T-helper 2 cell treated with Interferon-gamma antibody and Interleukin-4, amounts not matched to agents 100 ng/mL and 5 ng/mL, for 36 hours (primary cell): Measurements from ENCODE around the gene SRGAP1. TPM values are rescaled to one million over a fixed set of nuclear protein-coding genes. Genes with fewer than 3 reads are reported as not detected.
"Not testable (repeated sequence)": the region's sequence is repeated elsewhere in the genome, so short reads cannot be mapped to it uniquely, and the experiment has no call there.

Experiments used
- intact Hi-C: fragments of 100-400 bp; cut with micrococcal nuclease; formaldehyde crosslinking; loops from one replicate; pipeline ENCODE4 v1.15.1; 2023
- total RNA-seq: library from RNA; stranded (reverse); gene quantifications from 2 replicates; pipeline ENCODE4 v1.2.3, GENCODE V29; 2022

The SRGAP1 gene
- total RNA-seq, 1 donor from 2014 or later = 0.20 TPM

- intact Hi-C loops = no loop called here
Measured at GRCh38 chr12:63999853-64000252, 155.4 kb downstream of the SRGAP1 start.

DNA sequence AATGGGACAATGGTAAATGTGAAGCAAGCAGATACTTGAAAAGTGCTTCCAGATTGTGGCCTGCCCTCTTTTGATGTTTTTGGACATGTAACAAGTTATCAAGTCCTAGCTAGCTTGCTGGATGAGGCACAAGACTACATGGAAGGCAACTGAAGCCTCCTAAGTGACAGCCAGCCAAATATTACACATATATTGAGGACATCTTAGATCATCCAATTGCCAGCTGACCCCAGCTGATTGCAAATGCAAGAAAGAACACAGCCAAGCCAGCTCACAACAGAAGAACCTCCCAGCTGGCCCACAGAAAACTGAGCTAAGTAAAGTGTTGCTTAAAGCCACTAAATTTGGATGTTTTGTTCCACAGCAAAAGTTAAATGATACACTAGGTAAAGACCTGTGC, 156.9 kb downstream of the SRGAP1 start:
- intact Hi-C loops = no loop called here

DNA sequence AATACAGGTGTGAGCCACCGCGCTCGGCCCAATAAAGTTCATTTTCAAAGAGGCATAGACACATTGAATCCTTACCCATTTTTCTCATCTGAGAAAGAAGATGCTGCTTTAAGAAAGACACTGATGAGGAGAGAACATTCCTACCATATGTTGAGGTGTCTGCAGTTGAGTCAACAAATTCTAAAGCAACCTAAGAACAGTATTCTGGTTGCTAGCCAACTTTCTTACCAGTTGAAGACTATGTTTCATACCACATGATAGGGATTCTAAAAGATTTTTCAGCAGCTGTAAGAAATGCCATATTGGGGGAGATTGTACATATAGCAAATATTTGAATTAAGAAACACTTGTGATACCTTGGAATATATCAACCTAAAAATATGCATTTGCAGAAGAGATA, 160.1 kb downstream of the SRGAP1 start:
- intact Hi-C loops = no loop called here

DNA sequence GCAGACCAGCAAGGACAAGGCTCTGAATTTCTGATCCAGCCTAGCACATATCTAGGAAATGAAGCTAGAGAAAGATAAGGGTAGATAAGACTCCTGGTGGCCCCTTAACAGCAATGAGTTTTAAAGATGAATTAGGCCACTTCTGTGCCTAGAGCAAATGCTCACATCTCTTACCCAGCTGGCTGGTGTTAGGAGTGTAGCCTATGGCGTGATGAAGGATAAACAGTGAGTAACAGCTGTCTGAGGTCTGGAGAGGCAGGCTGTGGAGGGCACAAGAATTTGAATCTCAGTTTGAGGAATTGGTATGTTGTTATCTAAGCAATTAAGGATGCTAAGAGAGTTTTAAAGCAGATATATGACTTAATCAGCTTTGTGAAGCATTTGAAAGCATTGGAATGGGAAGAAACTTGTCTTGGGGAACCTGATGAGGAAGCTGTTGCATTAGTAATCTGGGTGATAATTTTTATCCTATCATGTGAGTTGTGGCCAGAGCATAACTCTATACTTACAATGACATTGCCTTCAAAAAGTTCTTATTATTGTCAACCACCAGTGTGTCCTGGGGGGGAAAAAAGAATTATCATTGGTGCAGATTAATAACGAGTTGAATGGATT, 161.8 kb downstream of the SRGAP1 start:
- intact Hi-C loops = no loop called here

GRCh38 chr12:64007853-64008252, 163.4 kb downstream of the SRGAP1 start:
- intact Hi-C loops = no loop called here

- intact Hi-C loops = no loop called here
Measured at GRCh38 chr12:64008596-64008995, 164.1 kb downstream of the SRGAP1 start.

DNA sequence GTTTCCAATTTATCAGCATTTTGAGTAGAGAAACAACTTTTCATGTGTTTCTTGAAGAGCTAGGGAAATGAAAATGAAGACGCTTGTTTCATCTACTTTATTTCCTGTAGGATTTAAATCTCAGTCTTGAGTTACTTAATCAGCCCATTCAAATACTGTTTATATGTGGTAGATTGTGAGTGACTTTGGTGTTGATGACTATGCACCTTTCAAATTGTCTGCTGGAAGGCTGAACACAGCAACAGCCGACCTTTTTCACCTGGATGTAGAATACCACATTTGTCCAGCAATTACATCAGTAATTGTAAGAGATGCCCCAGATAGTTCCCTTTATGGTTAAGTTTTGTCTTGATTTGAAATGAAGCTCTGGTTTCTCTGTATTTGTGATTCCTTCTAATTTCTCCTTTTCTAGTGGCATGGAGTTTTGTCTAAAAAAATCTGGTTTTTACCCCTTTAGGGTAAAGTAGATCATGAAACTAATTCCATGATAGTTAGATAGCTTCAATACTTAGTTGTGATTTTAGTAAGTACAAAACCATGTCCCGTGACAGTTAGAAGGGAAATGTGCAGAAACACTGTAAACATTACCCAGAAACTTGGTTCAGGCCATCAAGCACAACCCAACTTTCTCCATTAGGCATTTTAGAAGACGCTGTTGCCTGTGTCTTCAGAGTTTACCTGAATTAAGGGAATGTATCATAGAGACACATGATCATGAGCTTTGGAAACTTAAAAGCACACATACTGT, 165.0 kb downstream of the SRGAP1 start:
- intact Hi-C loops = no loop called here

DNA sequence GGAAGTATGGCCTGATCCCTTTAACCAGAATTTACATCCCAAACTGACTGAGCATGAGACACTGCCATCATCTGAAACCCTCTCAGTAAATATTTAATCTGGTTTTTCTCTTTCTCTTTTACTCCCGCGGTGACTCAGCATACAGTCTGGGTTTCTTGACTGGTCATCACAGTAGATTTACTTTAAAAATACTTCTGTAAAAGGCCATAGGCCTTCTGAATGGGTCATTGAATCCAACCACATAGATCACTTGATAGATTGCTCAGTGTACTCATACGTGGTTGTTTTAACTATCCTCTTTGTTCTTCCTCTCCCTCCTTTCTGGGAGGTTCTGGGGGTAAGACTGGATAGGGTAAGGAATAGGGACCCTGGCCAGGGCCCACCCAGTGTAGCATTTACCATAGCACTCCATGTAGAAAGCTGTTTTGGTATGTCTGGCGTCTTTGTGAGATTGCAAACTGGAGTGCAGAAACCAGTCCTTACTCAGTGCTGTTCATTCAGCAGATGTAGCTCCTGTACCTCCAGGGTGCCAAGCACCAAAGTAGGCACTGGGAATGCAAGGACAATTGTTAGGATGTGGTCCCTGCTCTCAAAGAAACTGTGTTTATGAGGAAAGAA, 165.7 kb downstream of the SRGAP1 start:
- intact Hi-C loops = no loop called here

GRCh38 chr12:64016521-64016920, 172.0 kb downstream of the SRGAP1 start:
- intact Hi-C loops = no loop called here

GRCh38 chr12:64018116-64018515, 173.6 kb downstream of the SRGAP1 start:
- intact Hi-C loops = not testable (repeated sequence)

- intact Hi-C loops = no loop called here
Measured at GRCh38 chr12:64018524-64018923, 174.0 kb downstream of the SRGAP1 start.

DNA sequence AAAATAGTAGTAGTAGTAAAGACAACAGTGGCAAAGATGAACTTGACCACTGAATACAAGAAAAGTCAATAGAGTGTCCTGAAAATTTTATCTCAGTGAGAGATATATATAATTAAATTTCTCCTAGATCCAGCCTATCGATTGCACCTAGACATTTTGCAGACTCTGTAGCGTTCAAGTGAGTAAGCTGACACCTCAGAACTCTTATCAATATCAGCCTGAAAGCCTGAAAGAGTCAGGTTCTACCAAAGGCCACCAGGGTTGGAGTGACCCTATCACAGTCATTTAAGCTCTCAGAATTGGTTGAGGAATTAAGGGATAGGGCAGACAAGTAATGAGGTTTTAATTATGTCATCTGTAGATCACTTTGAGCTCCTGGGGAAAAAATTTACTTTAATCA, 174.6 kb downstream of the SRGAP1 start:
- intact Hi-C loops = no loop called here

DNA sequence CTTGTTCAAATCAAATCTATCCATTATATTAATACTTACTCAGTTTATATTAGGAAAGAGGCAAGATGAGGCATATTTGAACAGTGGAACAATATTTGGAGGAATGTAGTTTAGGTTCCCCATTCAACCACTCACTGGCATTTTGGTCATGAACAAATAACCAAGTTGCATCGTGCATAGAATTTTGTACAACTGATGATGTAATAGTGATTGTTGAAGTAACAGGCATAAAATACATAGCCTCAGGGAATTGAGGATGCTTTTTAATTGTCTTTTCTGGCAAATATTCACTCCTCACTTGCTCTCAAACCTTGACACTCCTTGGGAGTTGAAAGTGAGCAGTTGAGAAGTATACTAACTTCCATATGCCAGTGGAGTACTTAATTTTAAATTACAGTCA, 175.2 kb downstream of the SRGAP1 start:
- intact Hi-C loops = no loop called here

DNA sequence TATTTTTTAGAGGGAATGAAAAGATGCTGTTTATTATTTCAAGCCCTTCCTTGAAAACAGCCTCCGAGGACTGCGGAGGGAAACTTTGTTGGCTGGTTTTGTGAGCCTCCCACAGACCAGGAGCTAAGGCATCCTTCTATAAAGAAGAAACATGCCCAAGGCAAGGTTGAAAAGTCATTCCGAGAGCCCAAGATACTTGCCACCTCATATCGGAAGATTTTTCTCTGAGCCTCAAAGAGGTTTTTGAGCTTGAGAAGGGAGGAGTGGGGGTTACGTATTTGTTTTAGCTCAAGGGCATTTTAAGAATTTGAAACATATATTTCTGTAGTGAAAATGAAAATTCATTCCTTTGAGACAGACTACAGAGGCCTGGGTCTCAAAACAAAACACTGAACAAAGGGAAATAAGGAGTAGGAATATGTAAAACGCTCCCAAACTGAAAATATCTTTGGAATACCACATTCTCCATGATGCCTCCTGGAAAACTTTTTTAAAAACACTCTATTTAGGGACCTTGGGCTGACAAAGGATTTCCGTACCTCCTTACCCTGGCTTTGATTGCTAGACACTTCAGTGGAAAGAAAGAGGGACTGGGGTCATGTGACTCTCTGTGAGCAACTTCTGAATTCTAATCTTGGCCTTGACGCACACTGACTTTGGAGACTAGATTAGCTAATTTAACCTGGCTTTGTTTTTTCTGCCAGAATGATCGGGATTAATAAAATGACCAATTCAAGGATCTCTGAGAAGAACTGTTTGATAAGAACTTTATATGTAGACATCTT, 180.9 kb downstream of the SRGAP1 start:
- intact Hi-C loops = no loop called here

GRCh38 chr12:64027311-64027710, 182.8 kb downstream of the SRGAP1 start:
- intact Hi-C loops = no loop called here

GRCh38 chr12:64028541-64028940, 184.0 kb downstream of the SRGAP1 start:
- intact Hi-C loops = no loop called here

GRCh38 chr12:64029013-64029857, 184.7 kb downstream of the SRGAP1 start:
- intact Hi-C loops = no loop called here

GRCh38 chr12:64030155-64030554, 185.7 kb downstream of the SRGAP1 start:
- intact Hi-C loops = no loop called here

DNA sequence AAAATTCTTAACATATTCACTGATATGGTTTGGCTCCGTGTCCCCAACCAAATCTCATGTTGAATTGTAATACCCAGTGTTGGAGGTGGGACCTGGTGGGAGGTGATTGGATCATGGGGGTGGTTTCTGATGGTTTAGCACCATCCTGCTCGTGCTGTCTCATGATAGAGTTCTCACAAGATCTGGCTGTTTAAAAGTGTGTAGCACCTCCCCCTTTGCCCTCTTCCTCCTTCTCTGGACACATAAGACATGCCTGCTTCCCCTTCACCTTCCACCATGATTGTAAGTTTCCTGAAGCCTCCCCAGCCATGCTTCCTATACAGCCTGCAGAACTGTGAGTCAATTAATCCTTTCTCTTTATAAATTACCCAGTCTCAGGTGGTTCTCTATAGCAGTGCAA, 189.6 kb downstream of the SRGAP1 start:
- intact Hi-C loops = not testable (repeated sequence)

DNA sequence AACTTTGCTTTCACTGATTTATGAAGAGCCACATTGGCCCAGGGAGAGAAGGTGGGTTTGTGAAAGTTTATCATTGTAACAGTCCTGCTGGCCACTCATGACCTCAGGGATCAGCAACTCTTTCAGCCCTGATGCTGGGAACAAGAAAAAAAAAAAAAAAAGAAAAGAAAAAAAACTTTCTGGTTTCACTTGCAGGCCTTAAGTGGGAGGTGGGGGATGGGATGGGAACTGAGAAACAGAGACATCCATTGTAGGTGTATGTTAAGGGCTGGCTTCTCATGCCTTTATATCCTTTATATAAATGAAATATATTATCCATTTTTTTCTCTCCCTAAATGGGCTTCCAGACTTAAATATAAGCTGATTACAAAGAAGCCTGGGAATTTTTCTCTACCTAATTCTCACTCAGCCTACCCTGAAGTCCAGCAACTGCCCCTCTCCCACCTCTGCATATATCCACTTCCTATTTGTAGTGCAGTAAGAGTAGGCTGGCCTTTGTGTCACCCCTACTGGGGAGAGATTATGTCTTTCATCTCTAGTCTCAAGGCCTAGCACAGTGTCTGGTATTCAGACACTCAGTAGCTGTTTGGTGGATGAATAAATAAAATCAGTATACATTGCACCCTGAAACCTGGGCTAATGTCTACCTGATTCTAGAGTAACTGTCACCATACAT, 190.5 kb downstream of the SRGAP1 start:
- intact Hi-C loops = no loop called here
